ENCODE data around the gene CTNNAL1.

The CTNNAL1 gene

DNA sequence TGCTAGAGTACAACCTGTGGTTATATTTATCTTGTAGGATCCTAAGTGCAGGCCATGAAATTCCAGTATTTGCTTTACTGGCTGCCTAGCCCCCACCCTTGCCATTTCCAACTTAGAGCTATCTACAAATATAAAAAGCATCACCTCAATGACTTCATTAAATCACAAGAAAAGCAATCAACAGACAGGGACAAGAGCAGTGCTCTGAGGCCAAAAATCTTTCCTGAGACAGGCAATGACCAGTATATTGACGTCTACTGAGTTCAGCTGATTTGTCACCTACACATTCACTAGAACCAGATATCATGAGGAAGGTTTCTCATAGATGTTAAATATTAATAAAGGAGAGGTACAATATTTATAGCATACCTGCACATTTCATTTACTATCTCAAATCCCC is 38.4 kb upstream of the CTNNAL1 start:
- Histone ChIP-seq H2AFZ (ENCODE audit: low read depth) (no peak overlapping the region), H3K27ac (peak overlapping the region; percentile 44; the same call in 1 of the 2 replicates), H3K27me3 (ENCODE audit: insufficient read depth, low read depth) (no peaks in the 10 kb centered on the region), H4K20me1 (ENCODE audit: insufficient read depth) (no peaks in the 10 kb centered on the region), H3K36me3 (ENCODE audit: insufficient read depth) (peaks cover 1% of the 10 kb centered on the region; the same call in 1 of the 2 replicates), H3K79me2 (ENCODE audit: insufficient read depth, low read depth) (no peaks in the 10 kb centered on the region), H3K4me1 (ENCODE audit: low read depth, poor library complexity, severe bottlenecking) (peaks cover 22% of the 10 kb centered on the region), H3K4me2 (peak overlapping the region; percentile 49; the same call in 1 of the 2 replicates), H3K4me3 (IDR thresholded peaks at IDR 0.05; ENCODE audit: insufficient read depth, low read depth, low read length) (no peak overlapping the region), H3K9ac (no peak overlapping the region)
- no peak for TF ChIP-seq CTCF (conservative IDR thresholded peaks at IDR 0.05; ENCODE audit: low read depth, low read length)

GRCh38 chr9:109050444-109050843 is 37.1 kb upstream of the CTNNAL1 start:
- TF ChIP-seq CTCF (conservative IDR thresholded peaks at IDR 0.05; ENCODE audit: low read depth, low read length), result no peak
- Histone ChIP-seq H4K20me1 (ENCODE audit: insufficient read depth) (no peaks in the 10 kb centered on the region), H3K4me3 (IDR thresholded peaks at IDR 0.05; ENCODE audit: insufficient read depth, low read depth, low read length) (no peak overlapping the region), H3K4me2 (no peak overlapping the region), H3K9ac (no peak overlapping the region), H3K79me2 (ENCODE audit: insufficient read depth, low read depth) (no peaks in the 10 kb centered on the region), H2AFZ (ENCODE audit: low read depth) (no peak overlapping the region), H3K4me1 (ENCODE audit: low read depth, poor library complexity, severe bottlenecking) (peaks cover 22% of the 10 kb centered on the region), H3K27me3 (ENCODE audit: insufficient read depth, low read depth) (no peaks in the 10 kb centered on the region), H3K27ac (no peak overlapping the region), H3K36me3 (ENCODE audit: insufficient read depth) (no peaks in the 10 kb centered on the region)

DNA sequence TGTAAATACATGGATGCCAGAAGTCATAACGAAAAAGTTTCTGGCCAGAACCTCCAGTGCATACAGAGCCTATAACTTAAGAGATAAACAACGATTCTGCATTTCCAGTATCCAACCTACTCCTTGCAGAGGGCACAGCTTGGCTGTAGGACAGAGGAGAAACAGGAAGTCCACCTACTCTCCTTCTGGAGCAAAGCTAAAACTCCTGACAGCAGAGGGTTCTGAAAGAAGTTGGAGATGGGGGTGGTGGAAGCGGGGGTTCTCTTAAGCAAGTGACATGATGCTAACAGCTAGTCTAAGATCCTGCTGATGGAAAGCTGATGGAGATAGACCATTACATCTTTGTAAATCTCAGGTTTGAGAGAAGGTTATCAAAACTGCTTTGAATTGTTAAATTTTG is 35.5 kb upstream of the CTNNAL1 start:
- no peaks in the 10 kb centered on the region for H3K79me2 ChIP-seq (ENCODE audit: insufficient read depth, low read depth)
- H3K4me2 ChIP-seq, result no peak overlapping the region
- no peak overlapping the region for H2AFZ ChIP-seq (ENCODE audit: low read depth)
- H3K27me3 ChIP-seq (ENCODE audit: insufficient read depth, low read depth), result no peaks in the 10 kb centered on the region
- H3K36me3 ChIP-seq (ENCODE audit: insufficient read depth), result no peaks in the 10 kb centered on the region
- TF ChIP-seq CTCF (conservative IDR thresholded peaks at IDR 0.05; ENCODE audit: low read depth, low read length), result no peak
- peaks cover 22% of the 10 kb centered on the region for H3K4me1 ChIP-seq (ENCODE audit: low read depth, poor library complexity, severe bottlenecking)
- H3K9ac ChIP-seq, result no peak overlapping the region
- no peak overlapping the region for H3K27ac ChIP-seq
- no peak overlapping the region for H3K4me3 ChIP-seq (IDR thresholded peaks at IDR 0.05; ENCODE audit: insufficient read depth, low read depth, low read length)
- no peaks in the 10 kb centered on the region for H4K20me1 ChIP-seq (ENCODE audit: insufficient read depth)

DNA sequence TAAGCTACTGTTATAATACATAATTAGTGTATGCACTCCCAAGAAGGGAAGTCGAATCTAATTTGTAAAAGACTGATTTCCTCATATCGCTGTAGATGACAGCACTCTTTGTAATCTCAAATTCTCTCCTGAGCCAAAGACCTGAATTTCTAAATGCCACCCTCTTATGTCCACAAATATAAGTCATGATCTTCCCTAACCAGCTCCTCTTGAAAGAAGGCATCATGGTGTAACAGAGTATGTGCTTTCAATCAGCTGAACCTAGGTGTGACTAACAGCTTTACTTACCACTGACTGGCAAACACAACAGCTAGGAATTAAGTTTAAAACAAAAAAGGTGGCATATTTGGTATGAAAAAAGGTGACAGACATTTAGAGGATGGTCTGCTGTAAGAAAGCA is 34.0 kb upstream of the CTNNAL1 start:
- H3K36me3 ChIP-seq (ENCODE audit: insufficient read depth), result no peaks in the 10 kb centered on the region
- no peaks in the 10 kb centered on the region for H3K27me3 ChIP-seq (ENCODE audit: insufficient read depth, low read depth)
- no peak overlapping the region for H3K9ac ChIP-seq
- peaks cover 9% of the 10 kb centered on the region for H3K4me1 ChIP-seq (ENCODE audit: low read depth, poor library complexity, severe bottlenecking)
- H3K27ac ChIP-seq, result no peak overlapping the region
- no peak overlapping the region for H2AFZ ChIP-seq (ENCODE audit: low read depth)
- H3K79me2 ChIP-seq (ENCODE audit: insufficient read depth, low read depth), result no peaks in the 10 kb centered on the region
- H3K4me3 ChIP-seq (IDR thresholded peaks at IDR 0.05; ENCODE audit: insufficient read depth, low read depth, low read length), result no peak overlapping the region
- no peaks in the 10 kb centered on the region for H4K20me1 ChIP-seq (ENCODE audit: insufficient read depth)
- H3K4me2 ChIP-seq, result no peak overlapping the region
- TF ChIP-seq CTCF (conservative IDR thresholded peaks at IDR 0.05; ENCODE audit: low read depth, low read length), result no peak

Measured in KMS-11 (cell line).